IMR-90 (cell line): ENCODE data around the gene MICU1. TPM values are rescaled to one million over a fixed set of nuclear protein-coding genes. Genes with fewer than 3 reads are reported as not detected.

Experiments used
- ATAC-seq: fragments of 200-7000 bp; cut with Tn5 transposase; 2 replicates; pipeline ENCODE4 v1.9.1; 2020; ENCODE audit warnings: low read depth, mild to moderate bottlenecking, moderate library complexity
- BruUV-seq: library from RNA; stranded (reverse); fragments of 400-500 nt; replicated peaks from 2 replicates; lab custom pipeline; 2021; lab: Mats Ljungman, UMichigan
- CTCF ChIA-PET: fragments of 300-600 bp; formaldehyde crosslinking; extraction: SDS; loops from one replicate; lab custom pipeline; 2021; ENCODE audit warnings: antibody characterized with exemption; lab: Yijun Ruan, JAX
- POLR2A ChIA-PET: fragments of 300-600 bp; sonication (Branson Sonifier 250); formaldehyde crosslinking; loops from one replicate; lab custom pipeline; 2022; ENCODE audit warnings: antibody characterized with exemption; ENCODE audit not compliant: unreplicated experiment; lab: Charles Lee
- DNase-seq: peaks from one replicate; pipeline ENCODE4 v3.0.0; 2013
- H2AFZ ChIP-seq: replicated peaks from 2 replicates; pipeline ENCODE3; 2013; ENCODE audit warnings: low read length, mild to moderate bottlenecking; ENCODE audit not compliant: poor library complexity
- H2AK5ac ChIP-seq: 2 replicates; pipeline ENCODE4 v1.6.1; 2013; ENCODE audit warnings: low read depth, low read length, inconsistent platforms
- H2AK9ac ChIP-seq: replicated peaks from 2 replicates; pipeline ENCODE3; 2013; ENCODE audit warnings: mild to moderate bottlenecking, low read depth, low read length, moderate library complexity; ENCODE audit not compliant: poor library complexity
- H2BK120ac ChIP-seq: 2 replicates; pipeline ENCODE4 v1.6.1; 2013; ENCODE audit warnings: low read depth, low read length, inconsistent platforms
- H2BK15ac ChIP-seq: 3 replicates; pipeline ENCODE4 v1.6.1; 2013; ENCODE audit warnings: low read depth, low read length, inconsistent platforms
- H2BK20ac ChIP-seq: 2 replicates; pipeline ENCODE4 v1.6.1; 2013; ENCODE audit warnings: low read depth, mild to moderate bottlenecking, inconsistent platforms, low read length, moderate library complexity
- H2BK5ac ChIP-seq: 2 replicates; pipeline ENCODE4 v1.6.1; 2013; ENCODE audit warnings: mild to moderate bottlenecking, low read depth, low read length, inconsistent platforms; ENCODE audit not compliant: poor library complexity, severe bottlenecking
- H3K14ac ChIP-seq: replicated peaks from 2 replicates; pipeline ENCODE4 v1.6.1; 2013; ENCODE audit warnings: low read depth, low read length, inconsistent platforms
- H3K18ac ChIP-seq: 2 replicates; pipeline ENCODE4 v1.6.1; 2013; ENCODE audit warnings: low read depth, low read length, control low read depth
- H3K23ac ChIP-seq: 2 replicates; pipeline ENCODE4 v1.6.1; 2013; ENCODE audit warnings: low read depth, low read length, inconsistent platforms
- H3K27ac ChIP-seq: 2 replicates; pipeline ENCODE4 v1.5.1; 2013; ENCODE audit warnings: mild to moderate bottlenecking, control low read depth, low read length; ENCODE audit not compliant: insufficient read depth
- H3K27me3 ChIP-seq: 2 replicates; pipeline ENCODE4 v1.6.1; 2013; ENCODE audit warnings: low read length; ENCODE audit not compliant: control insufficient read depth, insufficient read depth
- H3K36me3 ChIP-seq: 2 replicates; pipeline ENCODE4 v1.6.1; 2013; ENCODE audit warnings: low read length, mixed read lengths; ENCODE audit not compliant: control insufficient read depth, insufficient read depth
- H3K4ac ChIP-seq: 2 replicates; pipeline ENCODE4 v1.6.1; 2013; ENCODE audit warnings: low read depth, low read length, inconsistent platforms
- H3K4me1 ChIP-seq: 2 replicates; pipeline ENCODE4 v1.6.1; 2013; ENCODE audit warnings: low read length, mixed read lengths; ENCODE audit not compliant: control insufficient read depth, insufficient read depth
- H3K4me2 ChIP-seq: 2 replicates; pipeline ENCODE4 v1.6.1; 2013; ENCODE audit warnings: low read depth, mild to moderate bottlenecking, control low read depth, low read length, moderate library complexity
- H3K4me3 ChIP-seq: 2 replicates; pipeline ENCODE4 v1.5.1; 2013; ENCODE audit warnings: low read depth, mild to moderate bottlenecking, control low read depth, low read length, moderate library complexity; ENCODE audit not compliant: insufficient read depth
- H3K56ac ChIP-seq: 2 replicates; pipeline ENCODE4 v1.6.1; 2013; ENCODE audit warnings: low read length, inconsistent platforms; ENCODE audit not compliant: insufficient read depth; ENCODE audit errors: extremely low read depth
- H3K79me1 ChIP-seq, 2 experiments: 2 replicates each; pipeline ENCODE4 v1.6.1; 2013; ENCODE audit warnings: low read length in 2 of 2, inconsistent platforms in 1 of 2, low read depth in 1 of 2
- H3K9ac ChIP-seq: 2 replicates; pipeline ENCODE4 v1.6.1; 2013; ENCODE audit warnings: low read depth, low read length, control low read depth
- H3K9me1 ChIP-seq: 2 replicates; pipeline ENCODE4 v1.6.1; 2013; ENCODE audit warnings: low read length, inconsistent platforms; ENCODE audit not compliant: insufficient read depth
- H3K9me3 ChIP-seq: 2 replicates; pipeline ENCODE4 v1.6.1; 2013; ENCODE audit warnings: low read length; ENCODE audit not compliant: control insufficient read depth, insufficient read depth
- H4K20me1 ChIP-seq: 2 replicates; pipeline ENCODE4 v1.6.1; 2013; ENCODE audit warnings: low read length, inconsistent platforms; ENCODE audit not compliant: insufficient read depth
- H4K5ac ChIP-seq: 2 replicates; pipeline ENCODE4 v1.6.1; 2013; ENCODE audit warnings: mild to moderate bottlenecking, low read depth, low read length, control low read depth
- H4K8ac ChIP-seq, 2 experiments: 2 replicates each; pipeline ENCODE4 v1.6.1; 2013; ENCODE audit warnings: low read depth in 2 of 2, low read length in 2 of 2, control low read depth in 1 of 2, inconsistent platforms in 1 of 2
- H4K91ac ChIP-seq: 2 replicates; pipeline ENCODE4 v1.6.1; 2013; ENCODE audit warnings: low read depth, low read length, inconsistent platforms; ENCODE audit not compliant: insufficient read depth
- BHLHE40 ChIP-seq: fragments of 150-350 bp; IDR thresholded peaks from 2 replicates; pipeline ENCODE4 v1.6.1; 2016; ENCODE audit warnings: mild to moderate bottlenecking, low read depth, low read length
- CEBPB ChIP-seq: IDR thresholded peaks from 2 replicates; pipeline ENCODE4 v1.6.1; 2012; ENCODE audit warnings: low read depth, low read length, improper control_type of control experiment
- CHD1 ChIP-seq: IDR thresholded peaks from 2 replicates; pipeline ENCODE4 v1.6.1; 2012; ENCODE audit warnings: low read depth, low read length, improper control_type of control experiment
- CTCF ChIP-seq: conservative IDR thresholded peaks from 2 replicates; pipeline ENCODE4 v1.5.1; 2012; ENCODE audit warnings: mild to moderate bottlenecking, low read depth, low read length, improper control_type of control experiment
- MAZ ChIP-seq: IDR thresholded peaks from 2 replicates; pipeline ENCODE4 v1.6.1; 2012; ENCODE audit warnings: low read depth, mild to moderate bottlenecking, low read length, improper control_type of control experiment, moderate library complexity, borderline replicate concordance
- POLR2A ChIP-seq: IDR thresholded peaks from 2 replicates; pipeline ENCODE4 v1.6.1; 2012; ENCODE audit warnings: mild to moderate bottlenecking, low read depth, low read length
- RCOR1 ChIP-seq: IDR thresholded peaks from 2 replicates; pipeline ENCODE4 v1.6.1; 2012; ENCODE audit warnings: mild to moderate bottlenecking, low read length, improper control_type of control experiment; ENCODE audit not compliant: insufficient replicate concordance
- WGBS, 2 experiments: methylation state at CpG; one replicate each; pipeline versions ENCODE4 v1.1.5 to v1.1.7; 2013; ENCODE audit warnings: missing lambda C conversion rate in 2 of 2; ENCODE audit not compliant: insufficient read length in 1 of 2; ENCODE audit errors: extremely low coverage in 2 of 2; 5-methylcytosine and 5-hydroxymethylcytosine counted together
- dilution Hi-C: fragments of 300-500 bp; cut with HindIII; formaldehyde crosslinking; loops from one replicate; pipeline ENCODE4 v1.14.3; 2018; ENCODE audit warnings: low sequenced_read_pairs; ENCODE audit not compliant: unreplicated experiment
- in situ Hi-C: fragments of 300-500 bp; cut with MboI; formaldehyde crosslinking; loops from 3 replicates; pipeline ENCODE4 v1.14.3; 2019; ENCODE audit warnings: low sequenced_read_pairs, inconsistent platforms, mixed read lengths
- intact Hi-C: fragments of 100-400 bp; cut with micrococcal nuclease; formaldehyde crosslinking; loops from 2 replicates; pipeline ENCODE4 v1.10.0; 2022
- polyA plus RNA-seq, 3 experiments: library from polyadenylated mRNA; depleted of rRNA; stranded (reverse); fragments of >200 nt; gene quantifications; 2 replicates each; pipeline ENCODE4 v1.2.3, GENCODE V29; 2012; ENCODE audit warnings: low replicate concordance in 1 of 3
- total RNA-seq: library from RNA; depleted of rRNA; stranded (reverse); fragments of >200 nt; gene quantifications from 2 replicates; pipeline ENCODE4 v1.2.3, GENCODE V29; 2012
- TF ChIP-seq, protein P1 (sequence below): fragments of 150-350 bp; IDR thresholded peaks from 2 replicates; pipeline ENCODE4 v1.6.1; 2016; ENCODE audit warnings: low read depth, mild to moderate bottlenecking, low read length, moderate library complexity, borderline replicate concordance

The MICU1 gene
- total and polyA plus RNA-seq, 2 of the 4 experiments (the other 2 are of a cell fraction): 43.6 to 44.7 TPM

- no CpG with 5 or more reads among the region's 5 CpGs for WGBS, 2 experiments
- ChIA-PET CTCF (interaction anchor here (0.5 kb wide), 1 partner anchor 411 kb away, joined by 4 read pairs; no protein-coding TSS in a partner anchor), POLR2A (no interaction called here)
- no TSS peak for BruUV-seq
- Histone ChIP-seq H2BK20ac (no peak overlapping the region), H3K56ac (no peak overlapping the region), H3K27ac (no peak overlapping the region), H3K27me3 (no peaks in the 10 kb centered on the region), H2AK5ac (no peak overlapping the region), H3K9me3 (no peaks in the 10 kb centered on the region), H3K9me1 (peaks cover 3% of the 10 kb centered on the region), H2AFZ (no peak overlapping the region), H2BK120ac (no peak overlapping the region), H2BK15ac (no peak overlapping the region), H3K4me2 (no peak overlapping the region), H3K4me3 (no peak overlapping the region), H3K18ac (no peak overlapping the region), H4K20me1 (no peaks in the 10 kb centered on the region), H3K79me1 (no peaks in the 10 kb centered on the region; a peak in 1 of 4 replicates), H4K91ac (no peak overlapping the region), H3K9ac (no peak overlapping the region), H3K4me1 (no peaks in the 10 kb centered on the region), H2BK5ac (no peak overlapping the region), H3K23ac (no peak overlapping the region), H2AK9ac (no peak overlapping the region), H4K8ac (no peak overlapping the region), H3K14ac (no peak overlapping the region), H3K36me3 (no peaks in the 10 kb centered on the region; the same call in 1 of the 2 replicates), H3K4ac (no peak overlapping the region), H4K5ac (no peak overlapping the region)
- dilution Hi-C loops: no loop called here
- in situ Hi-C loops: no loop called here
- DNase-seq (no peak), ATAC-seq (no peak)
- intact Hi-C loops: no loop called here
- TF ChIP-seq RCOR1 (no peak), CHD1 (no peak), CEBPB (no peak), CTCF (no peak), MAZ (no peak), POLR2A (no peak), BHLHE40 (no peak)
- TF ChIP-seq, protein P1, sequence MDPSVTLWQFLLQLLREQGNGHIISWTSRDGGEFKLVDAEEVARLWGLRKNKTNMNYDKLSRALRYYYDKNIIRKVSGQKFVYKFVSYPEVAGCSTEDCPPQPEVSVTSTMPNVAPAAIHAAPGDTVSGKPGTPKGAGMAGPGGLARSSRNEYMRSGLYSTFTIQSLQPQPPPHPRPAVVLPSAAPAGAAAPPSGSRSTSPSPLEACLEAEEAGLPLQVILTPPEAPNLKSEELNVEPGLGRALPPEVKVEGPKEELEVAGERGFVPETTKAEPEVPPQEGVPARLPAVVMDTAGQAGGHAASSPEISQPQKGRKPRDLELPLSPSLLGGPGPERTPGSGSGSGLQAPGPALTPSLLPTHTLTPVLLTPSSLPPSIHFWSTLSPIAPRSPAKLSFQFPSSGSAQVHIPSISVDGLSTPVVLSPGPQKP: no peak
Observed at GRCh38 chr10:72388062-72388461, 237.8 kb downstream of the MICU1 start.
